Tibial nerve (tissue), 4 donors: Measurements from ENCODE around the gene SLC1A1.

ENCODE experiments used
- EP300 ChIP-seq, 2 donors: sonication (generic); formaldehyde crosslinking; IDR thresholded peaks; one replicate each; pipeline ENCODE4 v1.6.1; 2017; ENCODE audit warnings: antibody characterized with exemption in 2 of 2, mild to moderate bottlenecking in 1 of 2
- POLR2A ChIP-seq, 2 donors: fragments of 450-650 bp; IDR thresholded peaks; one replicate each; pipeline ENCODE4 v1.6.1; 2017; ENCODE audit warnings: antibody characterized with exemption in 2 of 2, mild to moderate bottlenecking in 2 of 2, moderate library complexity in 2 of 2
- TF ChIP-seq, protein P1 (sequence below), 5 experiments: fragments of 200-600 bp in 3 of 5; fragments of 450-650 bp in 2 of 5; sonication (generic) in 3 of 5; IDR thresholded peaks; one replicate each; pipeline ENCODE4 v1.5.1; 2016 to 2019; ENCODE audit warnings: antibody characterized with exemption in 5 of 5, mild to moderate bottlenecking in 3 of 5, moderate library complexity in 2 of 5

DNA sequence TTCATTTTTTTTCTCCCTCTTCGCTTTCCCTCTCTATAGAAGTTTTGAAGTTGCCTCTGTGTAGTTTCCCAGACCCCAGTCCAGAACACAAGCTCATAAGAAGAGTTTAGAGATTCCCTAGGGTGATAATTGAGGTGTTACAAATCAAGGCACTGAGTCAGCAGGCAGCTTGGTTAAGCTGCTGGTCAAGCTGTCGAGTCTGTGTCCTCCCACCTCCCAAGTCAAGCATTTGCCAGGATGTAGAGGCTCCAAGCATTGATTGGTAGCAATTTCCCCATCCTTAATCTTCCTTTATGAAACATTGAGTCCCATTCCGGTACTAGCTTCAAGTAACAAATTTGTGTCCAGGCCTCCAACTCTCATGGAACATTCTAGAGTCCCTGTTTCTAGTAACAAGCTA, 47.5 kb upstream of the SLC1A1 start:
- no peak for TF ChIP-seq POLR2A (IDR thresholded peaks at IDR 0.05)
- TF ChIP-seq, protein P1, sequence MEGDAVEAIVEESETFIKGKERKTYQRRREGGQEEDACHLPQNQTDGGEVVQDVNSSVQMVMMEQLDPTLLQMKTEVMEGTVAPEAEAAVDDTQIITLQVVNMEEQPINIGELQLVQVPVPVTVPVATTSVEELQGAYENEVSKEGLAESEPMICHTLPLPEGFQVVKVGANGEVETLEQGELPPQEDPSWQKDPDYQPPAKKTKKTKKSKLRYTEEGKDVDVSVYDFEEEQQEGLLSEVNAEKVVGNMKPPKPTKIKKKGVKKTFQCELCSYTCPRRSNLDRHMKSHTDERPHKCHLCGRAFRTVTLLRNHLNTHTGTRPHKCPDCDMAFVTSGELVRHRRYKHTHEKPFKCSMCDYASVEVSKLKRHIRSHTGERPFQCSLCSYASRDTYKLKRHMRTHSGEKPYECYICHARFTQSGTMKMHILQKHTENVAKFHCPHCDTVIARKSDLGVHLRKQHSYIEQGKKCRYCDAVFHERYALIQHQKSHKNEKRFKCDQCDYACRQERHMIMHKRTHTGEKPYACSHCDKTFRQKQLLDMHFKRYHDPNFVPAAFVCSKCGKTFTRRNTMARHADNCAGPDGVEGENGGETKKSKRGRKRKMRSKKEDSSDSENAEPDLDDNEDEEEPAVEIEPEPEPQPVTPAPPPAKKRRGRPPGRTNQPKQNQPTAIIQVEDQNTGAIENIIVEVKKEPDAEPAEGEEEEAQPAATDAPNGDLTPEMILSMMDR (IDR thresholded peaks at IDR 0.05): no peak
- TF ChIP-seq EP300 (IDR thresholded peaks at IDR 0.05): no peak
